ENCODE measurements around the gene PDE6A.

DNA sequence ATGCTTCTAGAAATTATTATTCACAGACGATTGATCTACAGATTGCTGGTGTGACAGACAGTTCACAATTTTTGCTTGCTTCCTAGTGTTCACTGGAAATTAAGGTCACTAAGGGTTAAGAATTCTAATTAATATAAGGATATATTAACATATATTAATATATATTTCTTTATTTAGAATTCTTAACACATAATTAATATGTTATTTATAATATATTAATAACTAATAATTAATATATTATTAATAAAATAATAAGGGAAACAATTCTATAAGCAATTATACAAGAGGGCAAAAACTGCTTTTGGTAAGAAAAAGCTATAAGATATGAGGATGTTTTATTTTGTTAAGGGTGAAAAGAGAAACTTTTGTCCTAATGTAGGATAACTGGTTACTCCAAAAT, 56.3 kb downstream of the PDE6A start:
- TF ChIP-seq, protein P1, sequence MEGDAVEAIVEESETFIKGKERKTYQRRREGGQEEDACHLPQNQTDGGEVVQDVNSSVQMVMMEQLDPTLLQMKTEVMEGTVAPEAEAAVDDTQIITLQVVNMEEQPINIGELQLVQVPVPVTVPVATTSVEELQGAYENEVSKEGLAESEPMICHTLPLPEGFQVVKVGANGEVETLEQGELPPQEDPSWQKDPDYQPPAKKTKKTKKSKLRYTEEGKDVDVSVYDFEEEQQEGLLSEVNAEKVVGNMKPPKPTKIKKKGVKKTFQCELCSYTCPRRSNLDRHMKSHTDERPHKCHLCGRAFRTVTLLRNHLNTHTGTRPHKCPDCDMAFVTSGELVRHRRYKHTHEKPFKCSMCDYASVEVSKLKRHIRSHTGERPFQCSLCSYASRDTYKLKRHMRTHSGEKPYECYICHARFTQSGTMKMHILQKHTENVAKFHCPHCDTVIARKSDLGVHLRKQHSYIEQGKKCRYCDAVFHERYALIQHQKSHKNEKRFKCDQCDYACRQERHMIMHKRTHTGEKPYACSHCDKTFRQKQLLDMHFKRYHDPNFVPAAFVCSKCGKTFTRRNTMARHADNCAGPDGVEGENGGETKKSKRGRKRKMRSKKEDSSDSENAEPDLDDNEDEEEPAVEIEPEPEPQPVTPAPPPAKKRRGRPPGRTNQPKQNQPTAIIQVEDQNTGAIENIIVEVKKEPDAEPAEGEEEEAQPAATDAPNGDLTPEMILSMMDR (IDR thresholded peaks at IDR 0.05; ENCODE audit: low read depth, low read length, poor library complexity, severe bottlenecking): no peak
- no peak for TF ChIP-seq EZH2phosphoT487 (IDR thresholded peaks at IDR 0.05; ENCODE audit: borderline replicate concordance, low read length)

All from DOHH2 (cell line).